ENCODE results near the gene FANCB.

FANCB gene

DNA sequence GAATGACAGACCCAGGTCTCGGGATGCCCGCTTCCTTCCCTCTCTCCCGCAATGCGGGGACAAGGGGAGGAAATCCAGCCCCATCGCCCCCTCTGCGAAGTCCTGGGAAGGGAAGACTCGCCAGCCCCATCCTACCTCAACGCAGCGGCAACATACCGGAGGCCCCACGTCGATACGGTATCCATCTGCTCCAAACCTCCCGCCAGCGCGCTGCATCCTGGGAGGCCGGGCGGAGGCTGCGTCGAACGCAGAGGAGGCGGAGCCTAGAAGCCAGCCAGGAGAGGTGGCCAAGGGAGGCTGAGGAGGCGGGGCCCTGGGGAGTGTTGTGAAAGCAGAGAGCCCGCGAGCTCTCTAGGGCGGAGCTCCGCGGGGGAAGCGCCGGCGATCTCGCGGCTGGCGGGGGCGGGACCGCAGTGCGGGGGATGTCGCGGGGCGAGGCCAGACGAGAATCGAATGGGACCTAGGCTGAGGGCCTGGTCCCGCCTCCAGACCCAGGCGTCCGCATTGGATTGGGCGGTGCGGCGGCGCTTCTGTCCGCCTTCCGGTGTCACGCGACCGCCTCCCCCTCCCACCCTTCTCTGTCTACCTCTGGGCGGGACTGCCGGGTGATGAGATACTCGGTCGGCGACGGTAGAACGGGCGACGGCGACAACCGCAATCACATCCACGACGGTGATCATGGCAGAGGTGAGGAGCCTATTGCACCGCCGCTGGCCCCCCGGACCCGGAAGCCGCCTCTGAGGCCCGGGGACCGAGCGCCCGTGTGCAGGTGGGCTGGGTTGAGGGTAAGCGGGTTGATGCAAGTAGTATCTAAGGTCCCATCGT is at the start of gene FANCB, which contains the start of gene MOSPD2:
Gene FANCB (minus strand): TSS at position 219 of the 825 bp plus-strand sequence. CDS start 7,559 bp downstream, outside the sequence.
Gene MOSPD2 (plus strand): TSS at position 571 of the 825 bp plus-strand sequence. CDS start 108 bp downstream, at position 679.
- DNase-seq: peak; percentile 97

DNA sequence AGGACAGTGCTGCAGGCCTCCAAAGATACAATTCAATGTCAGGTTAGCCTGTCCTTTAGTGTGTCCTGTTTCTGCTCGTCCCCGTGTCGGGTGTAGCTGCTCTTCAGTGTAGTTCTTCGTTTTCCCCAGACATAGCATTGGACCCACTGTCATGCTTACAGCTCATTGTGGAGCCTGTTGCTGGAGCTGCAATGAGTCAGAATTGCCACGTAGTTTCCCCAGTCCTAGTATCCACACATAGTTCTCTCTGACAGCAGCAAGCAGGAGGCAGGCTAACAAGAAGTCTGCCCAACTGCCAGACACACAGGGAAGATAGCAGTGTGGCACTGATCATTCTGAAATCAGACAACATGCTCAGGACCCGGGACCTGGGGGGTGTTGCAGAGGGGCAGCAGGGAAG is 49.6 kb upstream of the FANCB start:
- no peak for DNase-seq

DNA sequence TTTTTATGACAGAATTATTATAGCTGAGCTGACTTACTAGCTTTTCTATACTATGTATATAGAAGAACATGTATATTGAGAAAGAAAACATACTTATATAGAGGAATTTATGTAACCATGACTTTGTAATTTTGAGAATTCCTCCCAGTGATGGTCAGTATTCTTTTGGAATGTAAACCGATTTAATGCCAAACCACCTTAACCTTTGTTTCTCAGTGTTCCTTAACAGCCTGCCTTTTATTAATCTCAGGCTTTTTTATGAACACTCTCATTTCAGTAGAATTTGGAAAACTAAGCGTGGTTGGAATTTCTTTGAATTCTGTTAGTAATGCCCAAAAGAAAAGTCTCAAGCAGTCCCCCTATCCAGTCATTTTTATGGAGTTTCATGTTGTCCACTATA is 47.3 kb upstream of the FANCB start:
- DNase-seq: no peak

DNA sequence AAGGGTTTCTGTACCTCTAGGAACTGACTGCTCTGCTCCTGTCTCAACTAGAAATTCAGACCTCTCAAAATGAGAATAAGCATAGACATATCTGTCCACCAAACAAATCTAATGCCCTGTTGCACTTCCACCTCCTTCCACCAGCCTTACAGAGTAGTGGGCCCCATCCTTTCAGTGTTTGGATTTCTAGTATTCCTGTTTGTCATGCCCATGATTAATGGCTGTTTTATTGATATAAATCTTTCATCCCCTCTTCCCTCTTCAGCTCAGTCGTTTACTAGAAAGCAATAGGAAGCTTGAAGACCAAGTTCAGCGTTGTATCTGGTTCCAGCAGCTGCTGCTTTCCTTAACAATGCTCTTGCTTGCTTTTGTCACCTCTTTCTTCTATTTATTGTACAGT is 46.5 kb upstream of the FANCB start:
- DNase-seq: no peak

GRCh38 chrX:14916017-14916674 is 43.3 kb upstream of the FANCB start:
- no peak for DNase-seq

GRCh38 chrX:14915596-14915995 is 42.7 kb upstream of the FANCB start:
- no peak for DNase-seq

DNA sequence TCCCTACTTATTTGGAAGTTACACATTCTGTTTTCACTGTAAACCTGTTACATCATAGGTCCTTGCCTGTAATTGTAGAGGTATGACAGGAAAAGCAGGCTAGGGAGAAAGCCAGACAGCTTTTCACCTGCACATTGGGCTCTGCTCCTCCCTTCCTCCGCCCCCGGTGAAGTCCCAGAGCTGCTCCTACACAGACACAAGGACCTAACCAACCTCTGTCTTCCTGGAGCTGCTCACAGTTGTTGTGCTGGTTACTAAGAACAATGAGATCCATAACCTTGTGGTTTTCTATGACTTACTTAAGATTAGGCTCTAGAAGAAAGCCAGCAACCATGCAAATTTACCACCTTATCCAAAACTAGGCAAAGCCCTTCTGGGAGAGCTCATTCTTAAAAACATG is 40.4 kb upstream of the FANCB start:
- DNase-seq: no peak

DNA sequence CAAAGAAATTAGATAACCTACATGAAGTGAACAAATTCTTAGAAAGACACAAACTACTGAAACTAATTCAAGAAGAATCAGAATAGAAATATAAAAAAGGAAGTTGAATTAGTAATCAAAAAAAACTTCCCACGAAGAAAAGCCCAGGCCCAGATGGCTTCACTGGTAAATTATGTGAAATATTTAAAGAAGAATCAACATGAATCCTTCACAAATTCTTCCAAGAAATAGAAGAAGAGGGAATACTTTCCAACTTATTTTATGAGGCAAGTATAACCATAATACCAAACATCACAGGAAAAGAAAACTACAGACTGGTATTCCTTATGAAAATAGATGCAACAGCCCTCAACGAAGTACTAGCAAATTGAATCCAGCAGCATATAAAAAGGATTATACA is 31.0 kb upstream of the FANCB start:
- no peak for DNase-seq

GRCh38 chrX:14902537-14902936 is 29.7 kb upstream of the FANCB start:
- no peak for DNase-seq

DNA sequence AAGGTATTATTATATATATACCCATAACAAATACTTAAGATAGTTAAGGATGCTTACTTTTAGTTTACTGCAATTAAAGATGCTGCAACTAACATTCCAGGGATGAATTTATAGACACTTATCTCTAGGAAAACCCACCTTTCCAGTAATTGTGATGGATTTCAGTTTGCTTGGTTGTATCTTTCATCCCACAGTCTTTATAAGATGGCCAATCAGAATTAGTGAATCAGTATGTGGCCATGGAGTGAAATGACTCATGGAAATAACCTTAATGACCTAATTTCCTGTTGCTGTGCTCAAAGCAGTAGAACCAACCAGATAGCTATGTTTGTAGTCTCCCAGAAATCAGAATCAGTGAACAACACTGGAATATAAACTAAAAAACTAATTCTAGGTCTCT is 26.7 kb upstream of the FANCB start:
- DNase-seq: no peak

DNA sequence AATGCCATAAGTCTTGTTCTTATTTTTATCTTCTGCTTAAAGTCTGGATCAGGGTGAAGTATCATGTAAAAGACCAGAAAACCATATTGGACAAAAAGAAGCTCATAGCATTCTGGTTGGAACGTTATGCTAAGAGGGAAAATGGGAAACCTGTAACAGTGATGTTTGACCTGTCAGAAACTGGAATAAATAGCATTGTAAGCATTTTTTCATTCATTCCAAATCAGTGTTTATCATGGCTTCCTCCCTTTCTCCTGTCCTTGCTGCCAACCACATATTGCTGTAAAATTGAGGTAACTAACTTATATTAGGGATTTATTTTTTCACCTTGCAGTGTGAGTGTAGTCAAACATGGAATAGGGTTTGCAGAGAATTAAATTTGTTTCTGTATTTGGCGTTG is 24.2 kb upstream of the FANCB start:
- no peak for DNase-seq

DNA sequence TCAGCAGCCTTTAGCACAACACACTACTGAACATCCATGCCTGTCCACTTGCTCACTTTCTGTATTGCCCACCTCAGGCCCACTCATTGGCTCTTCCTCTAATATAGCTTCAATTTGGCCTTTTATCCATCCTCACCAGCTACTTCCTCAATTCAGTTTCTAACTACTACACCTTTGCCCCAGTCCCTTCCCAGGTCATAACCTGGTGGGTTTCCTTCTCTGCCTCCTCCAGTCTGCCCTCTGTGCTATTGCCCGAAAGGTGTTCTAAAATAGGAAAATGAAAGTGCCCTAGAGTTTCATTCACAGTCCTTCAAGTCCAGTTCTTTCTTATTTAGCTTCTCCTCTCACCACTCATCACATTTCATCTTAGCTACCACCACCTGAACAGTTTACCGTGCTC is 23.4 kb upstream of the FANCB start:
- DNase-seq: no peak

GRCh38 chrX:14886252-14886651 is 13.4 kb upstream of the FANCB start:
- no peak for DNase-seq

DNA sequence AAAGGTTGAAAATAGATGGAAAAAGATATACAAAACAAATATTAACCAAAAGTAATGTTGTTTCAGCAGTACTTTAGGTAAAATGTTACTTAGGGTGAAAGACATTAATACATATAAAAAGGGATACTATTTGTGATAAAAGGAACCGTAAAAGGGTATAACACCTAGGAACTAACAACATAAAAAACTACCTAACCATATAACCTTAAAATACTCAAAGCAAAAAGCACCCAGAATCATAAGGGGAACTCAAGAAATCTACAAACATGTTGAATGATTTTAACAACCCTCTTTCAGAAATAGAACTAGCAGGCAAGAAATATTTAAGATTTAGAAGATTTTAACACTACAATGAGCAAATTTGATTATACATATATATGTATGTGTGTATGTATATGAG is 11.8 kb upstream of the FANCB start:
- no peak for DNase-seq

DNA sequence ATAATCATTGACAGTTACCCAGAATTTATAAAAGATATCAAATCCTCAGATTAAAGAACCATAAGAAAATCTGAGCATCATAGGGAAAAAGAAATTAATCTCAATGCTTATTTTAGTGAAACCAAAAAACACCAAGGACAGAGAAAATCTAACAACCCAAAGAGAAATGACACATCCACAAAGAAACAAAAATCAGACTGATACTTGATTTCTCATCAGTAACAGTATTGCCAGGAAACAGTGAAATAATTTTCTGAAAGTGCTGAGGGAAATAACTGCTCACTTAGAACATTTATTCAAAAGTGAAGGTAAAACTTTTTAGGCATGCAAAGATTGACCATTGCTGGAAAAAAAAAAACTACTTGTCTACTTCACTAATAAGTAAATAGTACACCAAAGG is 11.0 kb upstream of the FANCB start:
- DNase-seq: no peak

DNA sequence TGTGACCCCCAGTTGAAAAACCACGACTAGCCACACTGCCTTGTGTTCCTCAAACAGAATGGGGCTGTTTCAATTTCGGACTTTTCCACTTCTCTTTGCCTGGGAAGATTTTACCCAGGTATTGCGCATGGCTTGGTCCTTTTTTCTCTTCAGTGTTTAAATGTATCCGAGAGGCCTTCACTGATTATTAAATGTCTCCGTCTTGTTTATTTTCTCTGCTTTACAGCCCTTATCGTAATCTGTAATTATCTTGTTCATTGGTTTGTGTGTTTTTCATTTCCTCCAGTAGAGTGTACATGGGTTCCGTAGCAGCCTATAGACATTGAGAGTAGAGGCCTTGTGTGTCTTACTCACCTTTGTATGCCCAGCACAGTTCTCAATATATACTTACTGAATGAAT is 2.8 kb upstream of the FANCB start:
- no peak for DNase-seq

- DNase-seq: no peak
Observed at GRCh38 chrX:14873676-14874049, 794 bp upstream of the FANCB start.

DNA sequence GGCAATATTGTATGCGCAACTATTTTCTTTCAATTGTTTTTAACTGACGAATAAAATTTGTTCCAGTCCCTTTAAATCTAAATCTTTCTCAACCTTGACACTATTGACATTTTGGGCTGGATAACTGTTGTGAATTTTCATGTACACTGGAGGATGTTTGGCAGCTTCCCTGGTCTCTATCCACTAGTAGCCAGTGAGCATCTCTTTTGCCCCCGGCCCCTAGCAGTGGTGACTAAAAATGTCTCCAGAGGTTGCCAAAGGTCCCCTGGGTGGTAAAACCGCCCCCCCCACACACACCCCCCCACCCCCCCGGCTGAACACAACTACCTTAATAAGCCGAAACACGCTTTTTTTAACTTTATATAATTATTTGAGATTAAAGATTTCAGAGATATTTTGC is 514 bp downstream of the FANCB start:
- DNase-seq: no peak

- DNase-seq: no peak
Observed at GRCh38 chrX:14871767-14872166, 1.1 kb downstream of the FANCB start.

DNA sequence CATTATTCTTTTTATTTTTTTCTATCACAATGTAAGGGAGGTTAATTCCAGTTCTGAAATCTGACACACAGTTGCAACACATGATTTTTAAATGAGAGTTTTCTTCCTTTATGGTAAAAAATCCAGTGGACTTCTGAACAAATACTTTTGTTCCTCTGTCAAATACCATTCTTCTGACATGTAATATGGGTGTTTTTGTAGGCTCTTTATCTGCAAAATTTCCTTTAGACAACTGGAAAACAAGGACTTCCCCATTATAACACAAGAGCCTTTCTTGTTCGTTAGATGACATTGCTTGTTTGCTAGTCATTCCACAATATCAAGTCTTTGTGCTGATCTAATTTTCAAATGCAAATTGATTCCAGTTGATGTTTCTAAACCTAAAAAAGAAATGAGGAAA is 7.7 kb downstream of the FANCB start:
- DNase-seq: no peak

GRCh38 chrX:14864631-14865030 is 8.2 kb downstream of the FANCB start:
- no peak for DNase-seq

- no peak for DNase-seq
Observed at GRCh38 chrX:14851526-14851925, 21.3 kb downstream of the FANCB start.

DNA sequence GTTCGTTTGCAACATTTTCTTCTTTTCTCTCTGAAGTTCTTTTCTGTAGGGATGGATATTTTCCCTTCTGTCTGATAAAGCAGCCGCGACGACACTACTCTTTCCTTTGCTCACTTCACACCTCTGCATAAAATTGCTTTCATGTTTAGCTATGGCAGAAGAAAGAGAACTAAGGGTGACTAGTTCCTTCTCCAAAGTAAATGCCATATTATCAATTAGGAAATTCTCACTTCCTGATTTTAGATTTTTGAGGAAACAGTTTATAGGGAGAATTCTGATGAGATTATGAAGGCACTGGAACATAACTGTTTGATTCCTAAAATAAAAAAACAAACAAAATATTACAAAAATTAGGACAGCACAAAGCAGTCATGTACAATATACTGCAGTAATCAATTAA is 29.2 kb downstream of the FANCB start:
- DNase-seq: no peak

DNA sequence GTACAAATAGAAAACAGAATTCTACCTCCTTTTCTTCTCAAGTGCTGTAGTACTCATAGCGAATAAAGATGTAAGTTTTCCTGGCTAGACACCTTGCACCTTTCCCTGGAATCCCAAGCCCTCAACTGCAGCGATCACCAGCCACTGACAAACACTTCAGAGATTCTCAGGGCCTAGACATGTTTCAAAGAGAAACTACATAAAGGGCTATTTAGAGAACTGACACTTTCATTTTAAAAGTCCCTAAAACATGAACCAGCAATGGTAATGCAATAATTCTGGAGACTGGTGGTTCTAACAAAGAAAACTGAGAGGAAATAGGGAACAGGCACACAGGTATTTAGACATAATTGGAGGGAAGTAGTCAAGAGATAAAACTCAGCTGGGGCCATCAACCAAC is 35.7 kb downstream of the FANCB start:
- no peak for DNase-seq

DNA sequence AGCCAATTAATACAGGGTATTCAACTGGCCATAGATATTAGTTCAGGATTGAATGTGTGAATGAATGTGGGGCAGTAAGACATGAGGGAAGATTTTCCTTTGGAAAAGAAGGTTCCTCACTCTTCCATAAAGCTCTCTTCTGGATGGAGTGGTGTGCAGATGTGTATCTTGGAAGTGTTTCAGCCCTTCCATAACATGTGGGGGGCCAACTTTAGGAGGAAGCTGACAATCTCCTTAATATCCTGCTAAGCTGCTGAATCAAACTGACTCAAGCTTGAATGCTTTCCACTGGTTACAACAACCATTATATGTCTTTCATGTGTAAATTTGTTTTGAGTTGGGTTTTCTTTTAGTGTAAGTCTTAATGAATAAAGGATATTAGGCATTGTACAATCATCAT is 40.3 kb downstream of the FANCB start:
- no peak for DNase-seq
